Endodermal cell (in vitro differentiated cells): ENCODE measurements around the gene SFTPA1. TPM values are rescaled to one million over a fixed set of nuclear protein-coding genes. Genes with fewer than 3 reads are reported as not detected.
"Not testable (repeated sequence)": the region's sequence is repeated elsewhere in the genome, so short reads cannot be mapped to it uniquely, and the experiment has no call there.

Experiments used
- DNase-seq: peaks from one replicate; pipeline ENCODE4 v3.0.0-alpha.2; 2017
- H3K27ac ChIP-seq: 2 replicates; pipeline ENCODE4 v1.5.1; 2013; ENCODE audit warnings: mild to moderate bottlenecking, low read depth, low read length, moderate library complexity
- H3K27me3 ChIP-seq: 2 replicates; pipeline ENCODE4 v1.6.1; 2013; ENCODE audit warnings: mild to moderate bottlenecking, low read length, moderate library complexity; ENCODE audit not compliant: insufficient read depth, control insufficient read depth, poor library complexity, severe bottlenecking
- H3K36me3 ChIP-seq: 2 replicates; pipeline ENCODE4 v1.7.0; 2013; ENCODE audit warnings: mild to moderate bottlenecking, low read length, moderate library complexity; ENCODE audit not compliant: control insufficient read depth, insufficient read depth
- H3K4me1 ChIP-seq: one replicate; pipeline ENCODE4 v1.7.0; 2013; ENCODE audit warnings: low read length; ENCODE audit not compliant: control insufficient read depth, insufficient read depth
- H3K4me3 ChIP-seq: 2 replicates; pipeline ENCODE4 v1.5.1; 2013; ENCODE audit warnings: mild to moderate bottlenecking, low read length, moderate library complexity
- H3K9ac ChIP-seq: 2 replicates; pipeline ENCODE4 v1.6.1; 2013; ENCODE audit warnings: mild to moderate bottlenecking, low read length, moderate library complexity; ENCODE audit not compliant: poor library complexity, severe bottlenecking; ENCODE audit errors: extremely low read depth
- H3K9me3 ChIP-seq: 2 replicates; pipeline ENCODE4 v1.6.1; 2013; ENCODE audit warnings: mild to moderate bottlenecking, low read length, moderate library complexity; ENCODE audit not compliant: control insufficient read depth
- H3K27ac Mint-ChIP-seq: 2 replicates; pipeline ENCODE4 v1.8.0; 2020; ENCODE audit warnings: mixed read lengths
- H3K27me3 Mint-ChIP-seq: 2 replicates; pipeline ENCODE4 v1.8.0; 2021; ENCODE audit warnings: mild to moderate bottlenecking, mixed read lengths; ENCODE audit not compliant: insufficient read depth
- H3K36me3 Mint-ChIP-seq: 2 replicates; pipeline ENCODE4 v1.8.0; 2020; ENCODE audit warnings: low read depth, mixed read lengths
- H3K4me1 Mint-ChIP-seq: 2 replicates; pipeline ENCODE4 v1.8.0; 2020; ENCODE audit warnings: mixed read lengths
- H3K4me3 Mint-ChIP-seq: 2 replicates; pipeline ENCODE4 v1.8.0; 2020; ENCODE audit warnings: mild to moderate bottlenecking, moderate library complexity, mixed read lengths
- H3K9me3 Mint-ChIP-seq: 2 replicates; pipeline ENCODE4 v1.8.0; 2020; ENCODE audit warnings: mild to moderate bottlenecking, mixed read lengths
- CTCF ChIP-seq: fragments of 200-600 bp; sonication (generic); conservative IDR thresholded peaks from 2 replicates; pipeline ENCODE4 v1.5.0; 2021; ENCODE audit warnings: antibody characterized with exemption, mild to moderate bottlenecking
- WGBS, 2 experiments: methylation state at CpG; one replicate each; pipeline versions ENCODE4 v1.1.5 to v1.1.7; 2013; ENCODE audit warnings: missing lambda C conversion rate in 2 of 2, mixed read lengths in 1 of 2; ENCODE audit not compliant: insufficient coverage in 1 of 2, insufficient read length in 1 of 2; 5-methylcytosine and 5-hydroxymethylcytosine counted together
- total RNA-seq, 2 donors: library from RNA; stranded (reverse); fragmentation: NEBNext Ultra II Directional in 1 of 2; extraction: Animal tissue kit (Norgen Biotek cat#: 25700) in 1 of 2; gene quantifications; 2 replicates in 1 of 2; 3 replicates in 1 of 2; pipeline ENCODE4 v1.2.1, GENCODE V29; 2021

Gene SFTPA1
- total RNA-seq, 2 donors from 2014 or later, result not detected

GRCh38 chr10:79638318-79638717 lies 27.6 kb downstream of the SFTPA1 start:
- no peaks in the 10 kb centered on the region for H3K36me3 Mint-ChIP-seq
- WGBS, 2 experiments, result 83 to 91% methylated on average over 2 to 3 of the region's 3 CpGs

GRCh38 chr10:79652695-79653094 lies 42.0 kb downstream of the SFTPA1 start:
- H3K9ac ChIP-seq, H3K27ac Mint-ChIP-seq, H3K4me1 Mint-ChIP-seq, H3K4me3 ChIP-seq, H3K4me1 ChIP-seq, H3K4me3 Mint-ChIP-seq, DNase-seq, H3K36me3 ChIP-seq, H3K27ac ChIP-seq, H3K36me3 Mint-ChIP-seq, H3K27me3 ChIP-seq, H3K9me3 ChIP-seq, H3K9me3 Mint-ChIP-seq: not testable (repeated sequence)
- 92% methylated on average over 2 of the region's 2 CpGs; no CpG with 5 or more reads in 1 of the 2 experiments for WGBS, 2 experiments
- peaks cover 10% of the 10 kb centered on the region for H3K27me3 Mint-ChIP-seq

More at GRCh38 chr10:79638318-79638717, 27.6 kb downstream of the SFTPA1 start:
- Histone ChIP-seq H3K27me3 (no peaks in the 10 kb centered on the region), H3K4me3 (no peak overlapping the region), H3K27ac (no peak overlapping the region), H3K36me3 (no peaks in the 10 kb centered on the region), H3K9me3 (no peaks in the 10 kb centered on the region), H3K9ac (no peak overlapping the region), H3K4me1 (no peaks in the 10 kb centered on the region)
- no peaks in the 10 kb centered on the region for H3K9me3 Mint-ChIP-seq
- no peak for TF ChIP-seq CTCF
- H3K27me3 Mint-ChIP-seq, result peaks cover 1% of the 10 kb centered on the region
- no peak for DNase-seq
- H3K4me3 Mint-ChIP-seq, result no peak overlapping the region
- H3K27ac Mint-ChIP-seq, result no peak overlapping the region
- no peaks in the 10 kb centered on the region for H3K4me1 Mint-ChIP-seq

GRCh38 chr10:79663287-79663686 lies 52.5 kb downstream of the SFTPA1 start:
- not testable (repeated sequence) for H3K27ac ChIP-seq, H3K4me3 ChIP-seq, H3K9ac ChIP-seq, H3K27me3 Mint-ChIP-seq, H3K9me3 ChIP-seq, H3K27me3 ChIP-seq, H3K4me3 Mint-ChIP-seq, H3K9me3 Mint-ChIP-seq, H3K27ac Mint-ChIP-seq, H3K4me1 ChIP-seq, DNase-seq, H3K4me1 Mint-ChIP-seq, H3K36me3 ChIP-seq, H3K36me3 Mint-ChIP-seq

GRCh38 chr10:79664686-79665085 lies 53.9 kb downstream of the SFTPA1 start:
- not testable (repeated sequence) for H3K4me3 Mint-ChIP-seq, H3K36me3 ChIP-seq, H3K27me3 Mint-ChIP-seq, H3K4me3 ChIP-seq, H3K9ac ChIP-seq, H3K9me3 Mint-ChIP-seq, H3K27me3 ChIP-seq, H3K27ac ChIP-seq, H3K9me3 ChIP-seq, H3K36me3 Mint-ChIP-seq, DNase-seq, H3K27ac Mint-ChIP-seq, H3K4me1 Mint-ChIP-seq, H3K4me1 ChIP-seq
- WGBS, 2 experiments, result 86 to 100% methylated on average over 3 to 4 of the region's 4 CpGs

Other genes starting within 250 kb of the SFTPA1 start
- gene ZCCHC24, start 165.3 kb upstream of the SFTPA1 start, total RNA-seq, result 10 to 100 TPM in 1 of 2 donors, 1 to 10 TPM in 1; 7.6 to 10.7 TPM
- gene EIF5AL1, start 98.4 kb upstream of the SFTPA1 start, total RNA-seq, result under 1 TPM; 0.22 to 0.62 TPM
- not detected for gene SFTPA2, start 50.5 kb upstream of the SFTPA1 start, total RNA-seq
- under 1 TPM; 0.35 to 0.73 TPM for gene NUTM2B, start 92.3 kb downstream of the SFTPA1 start, total RNA-seq
- under 1 TPM in 1 of 2 donors, not detected in 1; 0.35 TPM for gene NUTM2E, start 215.8 kb downstream of the SFTPA1 start, total RNA-seq